GM12873 (cell line): Measurements from ENCODE around the gene POU2AF2.

Source experiments
- CTCF ChIP-seq: IDR thresholded peaks from 2 replicates; pipeline ENCODE4 v1.5.1; 2012; ENCODE audit warnings: low read depth, mild to moderate bottlenecking, moderate library complexity, low read length, control low read depth; ENCODE audit not compliant: insufficient read depth; ENCODE audit errors: missing control alignments

The POU2AF2 gene

DNA sequence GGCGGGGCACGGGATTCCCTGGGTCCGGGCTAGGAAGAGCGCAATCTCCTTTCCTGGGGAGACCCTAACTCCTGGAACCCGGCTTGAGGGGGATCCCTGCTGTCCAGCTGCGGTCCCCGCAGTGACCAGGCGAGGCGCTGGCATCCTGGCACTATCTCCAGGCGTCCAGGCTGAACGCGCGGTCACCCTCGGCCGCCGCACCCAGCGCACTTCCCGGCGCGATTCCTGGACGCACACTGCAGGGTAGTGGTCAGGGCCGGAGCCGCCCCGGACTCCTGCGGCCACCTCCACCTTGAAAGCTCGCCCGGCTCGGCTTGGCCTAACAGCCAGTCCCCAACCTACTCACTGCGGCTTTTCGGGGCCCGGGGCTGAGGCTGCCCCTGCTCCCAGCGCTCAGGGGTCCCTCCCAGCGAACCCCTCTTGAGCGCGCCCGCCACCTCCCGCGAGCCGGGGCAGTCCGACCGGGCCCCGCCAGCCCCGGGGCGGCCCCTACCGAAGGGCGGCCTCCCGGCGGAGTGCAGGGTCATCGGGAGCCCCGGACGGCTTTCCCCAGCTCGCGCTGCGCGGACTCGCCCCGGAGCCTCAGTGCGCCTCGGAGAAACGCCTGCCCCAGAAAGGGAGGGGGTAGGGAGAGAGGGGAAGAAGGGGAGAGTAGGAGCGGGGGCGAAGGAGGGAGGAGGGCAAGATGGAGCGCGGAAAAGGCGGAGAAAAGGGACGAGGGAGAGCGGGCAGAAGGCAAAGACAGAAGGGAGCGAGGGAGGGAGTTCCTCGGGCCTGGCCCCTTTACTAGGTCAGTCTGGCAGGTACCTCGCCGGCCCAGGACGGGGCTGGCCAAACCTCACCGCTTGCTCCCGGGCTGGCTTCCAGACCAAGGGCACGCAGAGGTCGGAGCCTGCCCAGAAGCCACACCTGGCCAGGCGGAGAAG, 53.8 kb downstream of the POU2AF2 start:
- peak; percentile 67 for TF ChIP-seq CTCF

- no peak for TF ChIP-seq CTCF
Observed at GRCh38 chr11:111300569-111300968, 55.0 kb downstream of the POU2AF2 start.

DNA sequence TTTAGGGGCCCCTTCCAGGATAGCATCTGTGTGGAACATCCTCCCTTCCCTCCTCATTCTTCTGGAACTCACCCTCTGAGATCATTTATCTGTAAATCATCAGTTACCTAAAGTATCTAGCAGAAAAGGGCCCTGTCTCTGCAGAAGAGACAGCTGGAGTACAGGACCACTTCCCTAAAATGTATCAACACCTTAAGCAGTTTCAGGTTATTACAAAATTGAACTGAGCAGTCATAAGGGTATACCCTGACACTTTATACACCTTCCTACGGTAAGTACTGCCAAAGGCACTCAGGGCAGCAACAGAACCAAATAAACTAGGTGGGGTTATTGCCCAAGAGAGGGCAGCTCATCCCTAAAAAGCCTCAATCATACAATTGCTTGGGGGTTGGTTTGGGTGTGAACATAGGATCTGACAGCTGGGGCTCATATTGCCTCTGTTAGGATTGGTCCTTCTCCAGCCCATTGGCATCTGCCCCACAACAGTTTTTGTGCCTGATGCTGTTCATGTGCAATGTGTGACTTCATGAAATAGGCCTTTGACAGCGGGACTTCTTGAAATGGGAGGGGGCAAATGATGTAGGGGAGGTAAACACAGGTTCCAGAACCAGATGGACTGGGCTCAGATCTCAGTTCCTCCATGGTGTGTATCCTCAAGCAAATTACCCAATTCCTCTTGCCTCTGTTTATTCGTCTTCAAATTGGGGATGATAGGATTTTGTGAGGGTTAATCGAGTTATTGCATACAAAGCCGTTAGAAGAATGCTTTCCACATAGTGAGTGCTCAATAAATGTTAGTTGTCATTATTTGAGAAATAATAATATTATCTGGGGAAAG, 55.7 kb downstream of the POU2AF2 start:
- TF ChIP-seq CTCF: no peak

DNA sequence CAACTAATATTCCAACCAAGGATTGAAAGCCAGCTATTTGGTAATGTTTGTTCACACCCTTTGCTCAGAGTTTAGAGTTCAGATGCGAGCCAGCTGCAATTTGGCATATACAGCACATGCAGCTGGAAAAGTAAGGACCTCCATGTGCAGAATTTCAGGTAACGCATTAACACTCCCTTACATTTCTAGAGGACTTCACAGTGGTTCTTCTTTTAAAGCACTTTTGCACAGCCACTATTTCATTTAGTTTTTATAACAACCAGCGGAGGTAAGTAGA, 56.3 kb downstream of the POU2AF2 start:
- TF ChIP-seq CTCF: no peak

GRCh38 chr11:111302298-111302697, 56.8 kb downstream of the POU2AF2 start:
- no peak for TF ChIP-seq CTCF

- TF ChIP-seq CTCF: no peak
Observed at GRCh38 chr11:111303461-111303860, 57.9 kb downstream of the POU2AF2 start.

DNA sequence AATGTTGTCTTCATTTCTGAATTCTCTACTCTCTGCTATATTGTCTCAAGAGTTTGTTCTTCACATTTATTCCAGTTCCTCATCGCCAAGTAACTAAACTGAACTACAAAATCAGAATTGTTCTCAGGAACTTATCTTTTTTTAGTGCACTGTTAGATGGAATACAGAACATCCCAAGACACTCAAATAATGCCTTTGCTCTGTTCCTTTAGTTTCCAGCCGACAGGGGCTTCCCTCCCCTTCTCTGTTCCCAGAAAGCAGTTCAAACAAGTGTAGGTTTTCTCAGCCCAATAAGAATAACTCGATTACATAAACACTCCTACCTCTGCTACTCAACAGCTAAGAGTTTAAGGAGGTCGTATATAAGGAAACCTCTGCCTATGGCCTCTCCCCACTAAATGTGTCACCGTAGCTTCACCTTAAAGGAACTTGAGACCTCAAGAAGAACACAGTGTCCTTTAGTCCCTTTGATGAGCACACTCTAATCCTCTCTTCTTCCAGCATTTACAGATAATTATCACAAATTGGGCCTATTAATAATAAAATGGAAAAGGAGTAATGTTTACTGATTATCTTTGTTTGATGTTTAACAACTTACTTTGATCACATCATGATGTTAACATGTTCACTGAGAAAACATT, 59.8 kb downstream of the POU2AF2 start:
- TF ChIP-seq CTCF: no peak
